ENCODE results near the gene APOBR.

GRCh38 chr16:28524681-28525171 is 30.3 kb downstream of the APOBR start:
- TF ChIP-seq CTCF (IDR thresholded peaks at IDR 0.05; ENCODE audit: low read length) (no peak), EZH2 (IDR thresholded peaks at IDR 0.05; ENCODE audit: borderline replicate concordance, low read length) (no peak)

All from OCI-LY1 (cell line).